ENCODE results near the gene TPSAB1.
"Not testable (repeated sequence)": the region's sequence is repeated elsewhere in the genome, so short reads cannot be mapped to it uniquely, and the experiment has no call there.

TPSAB1 gene

DNA sequence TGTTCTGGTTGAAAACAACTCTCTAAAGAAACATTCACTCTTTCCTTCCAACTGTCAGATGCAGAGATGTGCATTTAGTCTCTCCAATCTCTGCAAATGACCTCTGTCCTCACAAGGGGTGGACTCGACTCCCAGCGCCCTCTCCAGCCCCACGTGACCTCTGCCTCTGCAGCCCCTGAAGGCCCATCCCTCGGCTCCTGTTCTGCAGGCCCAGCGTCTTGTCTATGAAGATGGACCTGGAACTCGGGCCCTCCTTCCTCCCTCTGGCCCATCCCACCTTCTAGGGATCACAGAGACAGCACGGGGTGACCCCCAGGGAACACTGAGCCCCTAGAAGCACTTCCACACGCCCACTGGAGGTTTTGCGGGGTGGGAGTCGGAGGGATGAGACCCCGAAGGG is 2.9 kb downstream of the TPSAB1 start:
- H3K9me3 Mint-ChIP-seq; H3K27ac Mint-ChIP-seq; H3K36me3 Mint-ChIP-seq (ENCODE audit: low read depth); intact Hi-C loops (cut with micrococcal nuclease); H3K4me3 Mint-ChIP-seq: not testable (repeated sequence)
- Mint-ChIP-seq H3K27me3 (peaks cover 10% of the 10 kb centered on the region), H3K4me1 (ENCODE audit: low read depth) (peaks cover 25% of the 10 kb centered on the region)

DNA sequence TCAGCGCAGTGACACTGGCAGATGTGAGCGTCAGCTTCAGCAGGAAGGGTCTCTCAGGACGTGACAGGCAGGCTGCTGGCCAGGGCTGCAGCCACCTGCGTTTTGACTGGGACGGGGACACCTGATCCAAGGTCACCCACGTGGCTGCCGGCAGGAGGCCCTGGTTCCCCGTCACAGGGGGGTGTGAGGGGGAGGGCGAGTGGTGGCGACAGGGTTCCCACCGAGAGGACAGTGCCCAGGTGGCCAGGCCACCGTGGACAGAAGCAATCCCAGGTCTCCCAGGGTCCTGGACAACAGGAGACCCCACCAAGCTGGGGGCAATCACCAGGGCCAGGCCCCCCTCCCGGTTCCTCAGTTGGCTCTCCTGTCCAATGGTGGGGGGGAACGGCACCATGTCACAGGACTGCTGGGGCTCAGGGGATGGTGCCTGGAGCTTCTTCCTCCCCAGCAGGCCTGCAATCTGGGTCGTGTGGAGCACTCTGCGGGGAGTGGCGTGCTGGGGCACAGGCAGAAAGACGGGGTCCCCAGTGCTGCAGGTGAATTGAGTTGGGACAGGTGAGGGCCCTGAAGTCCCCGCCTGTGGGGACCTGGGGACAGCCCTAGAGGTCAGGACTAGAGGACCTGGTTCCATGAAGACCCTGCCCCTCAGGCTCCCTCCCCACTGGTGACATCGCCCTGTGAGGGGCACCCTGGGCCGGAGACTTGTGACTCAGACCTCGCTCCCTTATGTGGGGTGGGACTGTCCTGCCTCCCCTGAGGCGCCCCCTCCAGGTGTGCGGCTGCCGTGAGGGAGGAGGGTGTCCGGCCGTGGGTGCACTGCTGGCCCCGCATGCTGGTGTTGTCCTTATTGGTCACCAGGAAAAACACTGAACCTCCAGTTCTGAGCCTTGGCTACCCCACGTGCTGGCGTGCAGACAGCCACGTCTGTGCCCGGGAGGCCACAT is 3.7 kb downstream of the TPSAB1 start:
- peak overlapping the region; percentile 14 for H3K27ac Mint-ChIP-seq
- H3K27me3 Mint-ChIP-seq; H3K36me3 Mint-ChIP-seq (ENCODE audit: low read depth); H3K4me3 Mint-ChIP-seq; H3K9me3 Mint-ChIP-seq; intact Hi-C loops (cut with micrococcal nuclease): not testable (repeated sequence)
- peaks cover 25% of the 10 kb centered on the region for H3K4me1 Mint-ChIP-seq (ENCODE audit: low read depth)

DNA sequence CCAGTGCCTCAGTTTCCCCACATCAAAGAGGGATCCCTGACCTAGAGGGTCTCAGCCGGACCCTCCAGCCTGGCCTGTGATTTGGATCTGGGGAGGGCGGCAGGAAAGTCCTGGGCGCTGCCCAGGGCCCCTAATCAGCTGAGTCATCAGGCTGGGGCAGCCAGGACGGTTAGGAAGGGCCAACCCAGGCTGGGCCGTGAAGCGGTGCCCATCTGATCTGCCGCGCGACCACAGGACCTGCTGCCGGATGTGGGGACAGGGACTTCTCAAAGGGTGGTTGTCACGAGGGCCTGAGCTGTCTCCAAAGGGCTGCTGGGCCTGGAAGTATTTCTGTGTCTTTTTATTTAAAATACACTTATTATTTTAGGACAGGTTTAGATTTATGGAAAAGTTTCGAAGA is 4.4 kb downstream of the TPSAB1 start:
- Mint-ChIP-seq H3K27me3 (peaks cover 8% of the 10 kb centered on the region), H3K4me3 (no peak overlapping the region), H3K27ac (peak overlapping the region; percentile 14), H3K36me3 (ENCODE audit: low read depth) (no peaks in the 10 kb centered on the region), H3K9me3 (no peaks in the 10 kb centered on the region), H3K4me1 (ENCODE audit: low read depth) (peaks cover 25% of the 10 kb centered on the region)
- intact Hi-C loops (cut with micrococcal nuclease) = no loop called here

DNA sequence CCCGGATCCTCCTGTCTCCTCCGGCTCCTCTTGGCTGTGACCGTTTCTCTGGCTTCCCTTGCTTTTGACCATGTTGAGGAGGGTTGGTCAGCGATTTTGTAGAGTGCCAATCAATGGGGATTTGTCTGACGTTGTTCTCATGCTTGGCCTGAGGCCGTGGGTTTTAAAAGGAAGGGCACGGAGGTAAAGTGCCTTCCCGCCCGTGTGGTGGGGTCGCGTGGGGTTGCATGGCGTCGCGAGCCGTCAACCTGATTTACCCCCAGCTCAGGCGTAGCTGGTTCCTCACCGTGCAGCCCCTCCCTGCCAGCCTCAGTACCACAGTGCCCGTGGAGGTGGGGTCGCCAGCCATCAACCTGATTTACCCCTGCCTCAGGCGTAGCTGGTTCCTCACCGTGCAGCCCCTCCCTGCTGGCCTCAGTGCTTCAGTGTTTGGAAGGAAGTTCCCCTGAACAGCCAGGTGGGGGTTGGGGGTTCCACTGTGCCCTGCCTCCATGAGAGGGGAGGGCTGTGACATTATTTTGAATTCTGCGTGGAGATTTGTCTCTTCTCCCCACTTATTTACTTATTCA is 5.0 kb downstream of the TPSAB1 start:
- H3K27ac Mint-ChIP-seq = peak overlapping the region; percentile 14
- peak overlapping the region; percentile 21 for H3K4me3 Mint-ChIP-seq
- intact Hi-C loops (cut with micrococcal nuclease) = no loop called here
- peaks cover 8% of the 10 kb centered on the region for H3K27me3 Mint-ChIP-seq
- H3K36me3 Mint-ChIP-seq (ENCODE audit: low read depth) = no peaks in the 10 kb centered on the region
- H3K9me3 Mint-ChIP-seq = no peaks in the 10 kb centered on the region
- H3K4me1 Mint-ChIP-seq (ENCODE audit: low read depth) = peaks cover 25% of the 10 kb centered on the region

DNA sequence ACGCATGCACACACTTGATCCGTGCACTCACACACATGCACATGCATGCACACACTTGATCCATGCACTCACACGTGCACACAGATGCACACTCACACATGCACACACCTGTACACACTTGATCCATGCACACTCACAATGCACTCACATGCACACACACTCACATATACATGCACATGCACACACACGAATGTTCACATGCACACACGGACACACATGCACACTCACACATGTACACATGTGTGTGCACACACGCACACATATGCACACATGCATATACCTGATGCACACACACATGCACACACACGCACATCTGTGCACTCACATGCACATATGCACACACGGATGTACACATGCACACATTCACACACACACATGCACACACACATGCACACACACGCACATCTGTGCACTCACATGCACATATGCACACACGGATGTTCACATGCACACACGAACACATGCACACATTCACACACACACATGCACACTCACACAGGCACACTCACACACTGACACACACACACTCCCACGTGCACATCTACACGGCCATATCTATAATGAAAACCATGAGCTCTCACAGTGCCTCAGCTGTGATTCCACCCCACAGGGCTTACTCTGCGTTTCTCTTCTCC is 7.5 kb downstream of the TPSAB1 start:
- H3K9me3 Mint-ChIP-seq; H3K27ac Mint-ChIP-seq; H3K4me3 Mint-ChIP-seq; H3K27me3 Mint-ChIP-seq; intact Hi-C loops (cut with micrococcal nuclease); H3K36me3 Mint-ChIP-seq (ENCODE audit: low read depth): not testable (repeated sequence)
- peaks cover 25% of the 10 kb centered on the region for H3K4me1 Mint-ChIP-seq (ENCODE audit: low read depth)

DNA sequence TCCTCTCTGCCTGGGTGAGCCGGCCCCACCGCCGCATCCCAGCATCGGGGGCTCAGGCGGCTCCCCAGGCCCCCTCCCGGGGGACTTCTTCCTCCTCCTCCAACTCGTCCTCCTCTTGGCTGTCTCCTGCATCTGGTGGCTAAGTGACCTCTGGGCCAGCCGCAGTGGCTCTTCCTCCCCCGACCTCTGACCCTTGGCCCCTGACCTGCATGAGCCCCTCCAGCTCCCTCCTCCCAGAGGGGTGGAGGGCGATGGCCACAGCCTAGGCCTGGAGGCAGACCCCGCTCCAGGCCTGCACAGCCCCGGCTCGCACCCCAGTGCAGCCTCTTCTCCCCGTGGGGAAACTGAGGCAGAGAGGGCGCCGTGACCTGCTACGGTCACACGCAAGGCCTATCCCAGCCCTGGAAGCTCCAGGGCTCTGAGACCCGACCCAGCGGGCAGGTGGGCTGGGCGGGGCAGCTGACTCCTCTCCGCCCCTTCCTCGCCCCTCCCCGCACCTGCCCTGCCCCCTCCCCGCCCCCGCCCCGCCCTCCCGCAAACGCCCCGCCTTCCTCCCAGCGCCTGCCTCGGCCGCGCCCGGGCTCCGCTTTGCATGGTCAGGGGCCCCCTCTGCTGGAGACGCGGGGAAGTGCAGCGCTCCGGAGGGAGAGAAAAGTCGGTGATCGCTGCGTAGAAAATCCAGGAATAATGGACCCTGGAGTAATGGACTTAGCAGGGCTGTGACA is 8.7 kb downstream of the TPSAB1 start:
- H3K27ac Mint-ChIP-seq; intact Hi-C loops (cut with micrococcal nuclease); H3K27me3 Mint-ChIP-seq: not testable (repeated sequence)

DNA sequence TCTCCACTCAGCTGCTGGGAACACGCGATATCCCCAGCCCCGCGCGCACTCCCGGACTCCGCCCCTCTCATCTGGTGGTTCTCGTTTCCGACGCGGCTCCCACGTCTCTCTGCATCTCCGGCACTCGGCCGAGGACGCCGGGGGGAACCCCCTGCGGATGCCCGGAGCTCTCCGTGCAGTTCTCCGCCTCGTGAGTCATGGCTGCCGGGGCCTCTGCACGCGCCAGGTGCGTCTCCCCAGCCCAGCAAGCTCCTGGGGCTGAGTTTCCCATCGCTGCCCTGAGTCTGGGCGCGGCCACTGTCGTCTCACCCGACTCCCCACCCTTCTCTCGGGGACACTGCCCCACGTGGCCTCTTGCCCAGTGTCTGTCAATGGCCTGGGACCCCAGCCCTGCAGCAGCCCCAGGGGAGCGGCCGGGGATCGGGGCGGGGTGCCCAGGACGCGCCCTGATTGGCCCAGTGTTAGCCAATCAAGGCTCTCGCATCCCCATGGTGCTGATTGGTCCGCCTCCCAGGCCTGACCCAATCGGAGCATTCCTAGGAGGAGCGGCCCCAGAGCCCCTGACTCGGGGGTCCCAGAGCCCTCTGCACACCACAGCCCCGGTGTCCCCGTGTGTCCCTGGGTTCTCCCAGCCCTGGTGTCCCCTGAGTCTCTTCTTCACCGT is 13.3 kb downstream of the TPSAB1 start:
- H3K4me1 Mint-ChIP-seq (ENCODE audit: low read depth); H3K4me3 Mint-ChIP-seq; intact Hi-C loops (cut with micrococcal nuclease); H3K36me3 Mint-ChIP-seq (ENCODE audit: low read depth); H3K9me3 Mint-ChIP-seq; H3K27ac Mint-ChIP-seq: not testable (repeated sequence)
- H3K27me3 Mint-ChIP-seq = peaks cover 11% of the 10 kb centered on the region

More for the DNA sequence above, 8.7 kb downstream of the TPSAB1 start:
- not testable (repeated sequence) for H3K4me3 Mint-ChIP-seq; H3K9me3 Mint-ChIP-seq; H3K36me3 Mint-ChIP-seq (ENCODE audit: low read depth)
- H3K4me1 Mint-ChIP-seq (ENCODE audit: low read depth) = peaks cover 25% of the 10 kb centered on the region

DNA sequence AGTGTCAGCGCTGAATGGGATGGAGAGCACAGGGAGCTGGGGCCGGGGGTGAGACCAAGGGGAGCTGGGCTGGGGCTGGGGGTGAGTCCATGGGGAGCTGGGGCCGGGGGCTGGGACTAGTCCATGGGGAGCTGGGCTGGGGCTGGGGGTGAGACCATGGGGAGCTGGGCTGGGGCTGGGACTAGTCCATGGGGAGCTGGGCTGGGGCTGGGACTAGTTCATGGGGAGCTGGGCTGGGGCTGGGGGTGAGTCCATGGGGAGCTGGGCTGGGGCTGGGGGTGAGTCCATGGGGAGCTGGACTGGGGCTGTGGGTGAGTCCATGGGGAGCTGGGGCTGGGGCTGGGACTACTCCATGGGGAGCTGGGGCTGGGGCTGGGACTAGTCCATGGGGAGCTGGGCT is 14.3 kb downstream of the TPSAB1 start:
- H3K27ac Mint-ChIP-seq; H3K9me3 Mint-ChIP-seq; intact Hi-C loops (cut with micrococcal nuclease); H3K4me3 Mint-ChIP-seq; H3K36me3 Mint-ChIP-seq (ENCODE audit: low read depth); H3K4me1 Mint-ChIP-seq (ENCODE audit: low read depth): not testable (repeated sequence)
- peaks cover 21% of the 10 kb centered on the region for H3K27me3 Mint-ChIP-seq

DNA sequence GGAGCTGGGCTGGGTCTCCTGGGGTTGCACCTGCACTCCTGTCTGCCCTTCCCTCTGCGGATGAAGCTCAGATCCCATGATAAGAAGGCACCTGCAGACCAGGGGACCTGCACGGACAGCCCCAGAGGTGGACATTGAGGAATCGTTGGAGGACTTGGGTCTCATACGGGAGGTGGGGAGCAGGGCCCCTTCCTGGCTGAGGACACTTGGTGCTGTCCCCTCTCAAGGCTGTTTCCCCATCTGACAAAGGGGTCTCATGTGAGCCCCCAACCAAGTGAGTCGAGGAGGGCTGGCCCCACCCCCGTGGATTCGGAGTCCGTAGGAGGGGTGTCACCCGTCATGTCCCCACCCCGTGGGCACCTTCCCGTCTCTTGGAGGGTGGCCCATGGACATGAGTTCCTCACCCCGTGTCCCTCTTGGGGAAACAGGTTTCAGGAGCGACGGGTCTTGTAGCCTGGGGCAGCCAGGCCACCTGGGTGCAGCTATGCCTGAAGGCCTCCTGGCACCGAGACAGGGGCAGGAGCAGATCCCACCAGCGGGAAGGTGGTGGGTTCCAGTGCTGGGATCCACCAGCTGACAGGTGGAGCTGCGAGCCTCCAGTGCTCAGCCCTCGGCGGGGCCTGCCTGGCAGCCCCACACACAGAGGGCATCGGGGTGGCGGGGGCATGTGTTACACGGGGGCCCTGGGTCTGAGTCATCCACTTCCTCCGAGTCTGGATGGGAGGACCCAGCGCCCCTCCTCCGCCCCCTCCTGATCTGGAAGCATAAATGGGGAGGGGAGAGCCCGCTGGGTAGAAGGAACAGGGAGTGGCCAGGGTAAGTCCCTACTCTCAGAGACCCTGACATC is 15.0 kb downstream of the TPSAB1 start, which contains the start of gene TPSD1:
Gene TPSD1 (plus strand): TSS at position 794 of the 847 bp plus-strand sequence. CDS start 212 bp downstream, outside the sequence.
- H3K27ac Mint-ChIP-seq; H3K36me3 Mint-ChIP-seq (ENCODE audit: low read depth); H3K4me3 Mint-ChIP-seq; H3K4me1 Mint-ChIP-seq (ENCODE audit: low read depth); H3K9me3 Mint-ChIP-seq; intact Hi-C loops (cut with micrococcal nuclease): not testable (repeated sequence)
- H3K27me3 Mint-ChIP-seq = peaks cover 28% of the 10 kb centered on the region

DNA sequence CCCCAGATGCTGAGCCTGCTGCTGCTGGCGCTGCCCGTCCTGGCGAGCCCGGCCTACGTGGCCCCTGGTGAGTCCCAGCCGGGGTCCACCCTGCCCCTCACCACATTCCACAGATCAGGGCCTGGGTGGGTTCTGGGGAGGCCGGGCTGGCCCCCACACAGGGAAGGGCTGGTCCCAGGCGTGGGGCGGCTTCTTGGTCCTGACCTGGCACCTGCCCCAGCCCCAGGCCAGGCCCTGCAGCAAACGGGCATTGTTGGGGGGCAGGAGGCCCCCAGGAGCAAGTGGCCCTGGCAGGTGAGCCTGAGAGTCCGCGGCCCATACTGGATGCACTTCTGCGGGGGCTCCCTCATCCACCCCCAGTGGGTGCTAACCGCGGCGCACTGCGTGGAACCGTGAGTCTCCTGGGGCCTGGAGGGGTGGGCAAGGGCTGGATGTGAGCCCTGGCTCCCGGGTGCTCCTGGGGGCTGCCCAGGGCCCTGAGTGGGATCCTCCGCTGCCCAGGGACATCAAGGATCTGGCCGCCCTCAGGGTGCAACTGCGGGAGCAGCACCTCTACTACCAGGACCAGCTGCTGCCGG is 15.9 kb downstream of the TPSAB1 start:
- H3K36me3 Mint-ChIP-seq (ENCODE audit: low read depth); H3K9me3 Mint-ChIP-seq; H3K4me1 Mint-ChIP-seq (ENCODE audit: low read depth); H3K27ac Mint-ChIP-seq; intact Hi-C loops (cut with micrococcal nuclease); H3K4me3 Mint-ChIP-seq: not testable (repeated sequence)
- peaks cover 35% of the 10 kb centered on the region for H3K27me3 Mint-ChIP-seq

DNA sequence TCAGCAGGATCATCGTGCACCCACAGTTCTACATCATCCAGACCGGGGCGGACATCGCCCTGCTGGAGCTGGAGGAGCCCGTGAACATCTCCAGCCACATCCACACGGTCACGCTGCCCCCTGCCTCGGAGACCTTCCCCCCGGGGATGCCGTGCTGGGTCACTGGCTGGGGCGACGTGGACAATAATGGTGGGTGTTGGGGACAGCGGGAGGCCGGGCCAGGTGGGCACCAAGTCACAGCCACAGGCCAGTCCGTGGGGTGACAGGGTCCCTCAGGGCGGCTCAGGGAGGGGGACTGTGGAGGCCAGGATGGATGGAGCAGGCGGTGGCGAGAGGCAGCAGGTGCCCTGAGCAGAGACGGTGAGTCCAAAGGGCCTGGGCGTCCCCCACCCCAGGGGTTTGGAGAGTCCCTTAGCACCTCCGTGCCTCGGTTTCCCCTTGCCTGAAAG is 16.4 kb downstream of the TPSAB1 start:
- H3K36me3 Mint-ChIP-seq (ENCODE audit: low read depth) = no peaks in the 10 kb centered on the region
- H3K9me3 Mint-ChIP-seq = no peaks in the 10 kb centered on the region
- peaks cover 40% of the 10 kb centered on the region for H3K27me3 Mint-ChIP-seq
- peaks cover 5% of the 10 kb centered on the region for H3K4me1 Mint-ChIP-seq (ENCODE audit: low read depth)
- H3K4me3 Mint-ChIP-seq = no peak overlapping the region
- H3K27ac Mint-ChIP-seq = no peak overlapping the region
- intact Hi-C loops (cut with micrococcal nuclease) = no loop called here

DNA sequence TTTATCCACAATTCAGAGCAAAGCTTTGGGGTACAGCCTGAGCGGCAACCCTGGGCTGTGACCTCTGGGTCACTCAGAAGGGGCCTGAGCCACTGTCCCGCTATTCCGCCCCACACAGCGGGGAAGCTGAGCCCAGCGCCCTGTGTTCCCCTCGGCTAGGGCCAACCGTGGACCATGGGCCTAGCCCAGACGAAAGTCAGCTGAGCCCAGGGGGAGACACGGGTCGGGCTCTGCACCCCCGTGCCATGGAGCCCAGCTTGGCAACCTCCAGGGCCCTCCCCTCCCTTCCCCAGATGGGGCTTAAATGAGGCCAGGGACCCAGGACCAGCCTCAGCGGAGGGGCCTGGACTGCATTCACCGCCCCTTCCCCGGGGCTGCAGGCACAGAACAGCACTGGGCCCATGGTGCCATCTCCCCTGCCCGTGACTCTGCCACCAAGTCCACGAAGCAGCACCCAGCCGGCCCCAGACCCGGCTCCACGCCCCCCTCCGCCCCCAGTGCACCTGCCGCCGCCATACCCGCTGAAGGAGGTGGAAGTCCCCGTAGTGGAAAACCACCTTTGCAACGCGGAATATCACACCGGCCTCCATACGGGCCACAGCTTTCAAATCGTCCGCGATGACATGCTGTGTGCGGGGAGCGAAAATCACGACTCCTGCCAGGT is 17.2 kb downstream of the TPSAB1 start:
- H3K4me1 Mint-ChIP-seq (ENCODE audit: low read depth) = peaks cover 5% of the 10 kb centered on the region
- H3K9me3 Mint-ChIP-seq = no peaks in the 10 kb centered on the region
- H3K27me3 Mint-ChIP-seq = peaks cover 48% of the 10 kb centered on the region
- H3K4me3 Mint-ChIP-seq = no peak overlapping the region
- H3K36me3 Mint-ChIP-seq (ENCODE audit: low read depth) = no peaks in the 10 kb centered on the region
- intact Hi-C loops (cut with micrococcal nuclease) = no loop called here
- no peak overlapping the region for H3K27ac Mint-ChIP-seq

Measured in dendritic cell treated with granulocyte-macrophage colony-stimulating factor and Interleukin-4, amounts not matched to agents 40 ng/mL and 50 ng/mL, for 4 days (primary cell).